OCI-LY7 (cell line): ENCODE results near the gene SPCS1.

Experiments
- CTCF ChIP-seq: fragments of 200-600 bp; sonication (generic); conservative IDR thresholded peaks from 2 replicates; pipeline ENCODE4 v1.5.1; 2014; ENCODE audit warnings: mild to moderate bottlenecking, antibody characterized with exemption, low read length, moderate library complexity, mixed read lengths
- EZH2phosphoT487 ChIP-seq: fragments of 200-600 bp; sonication (generic); IDR thresholded peaks from 2 replicates; pipeline ENCODE4 v1.6.1; 2018; ENCODE audit warnings: low read depth, borderline replicate concordance, mild to moderate bottlenecking, mixed run types, antibody characterized with exemption, low read length, moderate library complexity, mixed read lengths

- no peak for TF ChIP-seq CTCF
- no peak for TF ChIP-seq EZH2phosphoT487
Observed at GRCh38 chr3:52705688-52706686, at the start of gene SPCS1, which contains the start of gene GLT8D1.
